H1 (cell line): Measurements from ENCODE around the gene LBX2. TPM values are rescaled to one million over a fixed set of nuclear protein-coding genes. Genes with fewer than 3 reads are reported as not detected.

Source experiments
- KDM1A ChIP-seq: fragments of 200-600, 300-600 bp; sonication (generic); IDR thresholded peaks from 2 replicates; pipeline ENCODE4 v1.7.1; 2016; ENCODE audit warnings: mild to moderate bottlenecking, low read length, borderline replicate concordance
- NANOG ChIP-seq: IDR thresholded peaks from 2 replicates; pipeline ENCODE4 v1.6.1; 2011; ENCODE audit warnings: low read length, low read depth, mild to moderate bottlenecking, inconsistent platforms; ENCODE audit not compliant: insufficient read depth, poor library complexity, severe bottlenecking
- POLR2A ChIP-seq, 2 experiments: IDR thresholded peaks; 1 replicate in 1 of 2; 2 replicates in 1 of 2; pipeline ENCODE4 v1.6.1; 2011; ENCODE audit warnings: low read depth in 2 of 2, low read length in 2 of 2, mild to moderate bottlenecking in 2 of 2; ENCODE audit errors: control extremely low read depth in 1 of 2
- RAD21 ChIP-seq, 2 experiments: IDR thresholded peaks in 1 of 2; conservative IDR thresholded peaks in 1 of 2; 2 replicates each; pipeline ENCODE4 v1.6.1; 2011; ENCODE audit warnings: low read depth in 2 of 2, low read length in 2 of 2, improper control_type of control experiment in 1 of 2, inconsistent platforms in 1 of 2, mild to moderate bottlenecking in 1 of 2, moderate library complexity in 1 of 2
- polyA plus RNA-seq, 7 experiments: library from polyadenylated mRNA; depleted of rRNA in 3 of 7; stranded (reverse) in 5 of 7; unstranded in 2 of 7; fragments of >200 nt in 5 of 7; fragments of 200-250 nt in 2 of 7; gene quantifications; 1 replicate in 5 of 7; 2 replicates in 1 of 7; 4 replicates in 1 of 7; pipeline versions ENCODE4 v1.2.1 to v1.2.3, GENCODE V29; 2011 to 2013; ENCODE audit warnings: missing spikeins in 2 of 7, mixed read lengths in 2 of 7
- total RNA-seq: library from RNA; stranded (reverse); fragmentation: NEBNext Ultra II Directional; extraction: Animal tissue kit (Norgen Biotek cat#: 25700); gene quantifications from 2 replicates; pipeline ENCODE4 v1.2.1, GENCODE V29; 2021

The LBX2 gene
- total and polyA plus RNA-seq, 2 of the 8 experiments (the other 6 are each of a cell fraction or from before 2014, with no cell fraction given) = 0.27 TPM; not detected in 1

GRCh38 chr2:74532222-74532621 is 32.8 kb upstream of the LBX2 start (continued):
- TF ChIP-seq RAD21 (IDR thresholded peaks at IDR 0.05 in 1 of 2, conservative IDR thresholded peaks at IDR 0.05 in 1 of 2; ENCODE audit: low read depth in 2 of 2, low read length in 2 of 2) (no peak), NANOG (no peak), POLR2A (IDR thresholded peaks at IDR 0.05; ENCODE audit: control extremely low read depth in 1 of 2, low read depth in 2 of 2, low read length in 2 of 2) (no peak), KDM1A (no peak)
